HG03039 (cell line): ENCODE measurements around the gene INF2.

Experiments used
- ATAC-seq: cut with Tn5 transposase; IDR thresholded peaks from one replicate; pipeline ENCODE4 v1.9.1; 2021; ENCODE audit warnings: mild to moderate bottlenecking, moderate library complexity; ENCODE audit not compliant: unreplicated experiment

The INF2 gene

GRCh38 chr14:104700747-104701217, 11.4 kb downstream of the INF2 start:
- ATAC-seq, result no peak

- ATAC-seq, result no peak
Observed at GRCh38 chr14:104701383-104702076, 12.1 kb downstream of the INF2 start.

- no peak for ATAC-seq
Observed at GRCh38 chr14:104702106-104702505, 12.7 kb downstream of the INF2 start.

- no peak for ATAC-seq
Observed at GRCh38 chr14:104702673-104703072, 13.3 kb downstream of the INF2 start.

GRCh38 chr14:104703269-104703668, 13.9 kb downstream of the INF2 start:
- no peak for ATAC-seq

GRCh38 chr14:104704252-104704651, 14.8 kb downstream of the INF2 start:
- no peak for ATAC-seq

GRCh38 chr14:104705340-104706047, 16.1 kb downstream of the INF2 start:
- no peak for ATAC-seq

- no peak for ATAC-seq
Observed at GRCh38 chr14:104706733-104707607, 17.6 kb downstream of the INF2 start.

- no peak for ATAC-seq
Observed at GRCh38 chr14:104707608-104708595, 18.5 kb downstream of the INF2 start.

GRCh38 chr14:104708606-104709268, 19.3 kb downstream of the INF2 start:
- no peak for ATAC-seq

GRCh38 chr14:104709387-104710039, 20.1 kb downstream of the INF2 start:
- no peak for ATAC-seq

- no peak for ATAC-seq
Observed at GRCh38 chr14:104710071-104710735, 20.8 kb downstream of the INF2 start.

GRCh38 chr14:104712881-104713734, 23.7 kb downstream of the INF2 start:
- no peak for ATAC-seq

- ATAC-seq, result no peak
Observed at GRCh38 chr14:104714066-104714465, 24.6 kb downstream of the INF2 start.

GRCh38 chr14:104714681-104715080, 25.3 kb downstream of the INF2 start:
- no peak for ATAC-seq

GRCh38 chr14:104715416-104715815, 26.0 kb downstream of the INF2 start:
- no peak for ATAC-seq

GRCh38 chr14:104715871-104716270, 26.5 kb downstream of the INF2 start:
- ATAC-seq, result no peak

- no peak for ATAC-seq
Observed at GRCh38 chr14:104717137-104717536, 27.7 kb downstream of the INF2 start.
